H1 (cell line): Measurements from ENCODE around the gene ATG4C. TPM values are rescaled to one million over a fixed set of nuclear protein-coding genes. Genes with fewer than 3 reads are reported as not detected.

Experiments
- POLR2AphosphoS5 ChIP-seq: IDR thresholded peaks from 2 replicates; pipeline ENCODE4 v1.6.1; 2011; ENCODE audit warnings: low read depth, low read length
- polyA plus RNA-seq, 7 experiments: library from polyadenylated mRNA; depleted of rRNA in 3 of 7; stranded (reverse) in 5 of 7; unstranded in 2 of 7; fragments of >200 nt in 5 of 7; fragments of 200-250 nt in 2 of 7; gene quantifications; 1 replicate in 5 of 7; 2 replicates in 1 of 7; 4 replicates in 1 of 7; pipeline versions ENCODE4 v1.2.1 to v1.2.3, GENCODE V29; 2011 to 2013; ENCODE audit warnings: missing spikeins in 2 of 7, mixed read lengths in 2 of 7
- total RNA-seq: library from RNA; stranded (reverse); fragmentation: NEBNext Ultra II Directional; extraction: Animal tissue kit (Norgen Biotek cat#: 25700); gene quantifications from 2 replicates; pipeline ENCODE4 v1.2.1, GENCODE V29; 2021

Gene ATG4C
- total and polyA plus RNA-seq, 2 of the 8 experiments (the other 6 are each of a cell fraction or from before 2014, with no cell fraction given): 5.1 to 22.2 TPM

DNA sequence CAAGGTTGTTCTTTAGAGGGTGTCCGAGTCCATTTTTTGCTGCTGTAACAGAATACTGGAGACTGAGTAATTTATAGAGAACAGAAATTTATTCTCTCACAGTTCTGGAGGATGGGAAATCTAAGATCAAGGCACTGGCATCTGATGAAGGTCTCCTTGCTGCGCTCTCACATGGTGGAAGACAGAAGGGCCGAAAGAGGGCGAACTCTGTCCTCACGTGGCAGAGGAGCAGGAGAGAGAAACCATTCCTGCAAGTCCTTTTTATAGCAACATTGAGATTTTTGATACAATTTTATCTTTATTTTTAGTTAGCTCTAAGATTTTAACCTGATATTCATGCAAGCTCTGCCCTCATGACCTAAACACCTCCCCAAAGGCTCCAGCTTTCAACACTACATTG lies 48.3 kb downstream of the ATG4C start (continued):
- TF ChIP-seq POLR2AphosphoS5: no peak
